ENCODE measurements around the gene OR10V1. TPM values are rescaled to one million over a fixed set of nuclear protein-coding genes. Genes with fewer than 3 reads are reported as not detected.

The OR10V1 gene
- total RNA-seq, 6 experiments from 2014 or later, result not detected

GRCh38 chr11:59753650-59754493 lies 40.2 kb upstream of the OR10V1 start:
- H3K4me3 Mint-ChIP-seq, result peak overlapping the region; percentile 96
- peak; percentile 69 for DNase-seq
- no peaks in the 10 kb centered on the region for H3K27me3 Mint-ChIP-seq (ENCODE audit: insufficient read depth)
- H3K9me3 Mint-ChIP-seq, result no peaks in the 10 kb centered on the region
- H3K4me1 Mint-ChIP-seq (ENCODE audit: low read depth), result peaks cover 30% of the 10 kb centered on the region
- peaks cover 19% of the 10 kb centered on the region for H3K36me3 Mint-ChIP-seq (ENCODE audit: low read depth)
- peak overlapping the region; percentile 73 for H3K27ac Mint-ChIP-seq
- TF ChIP-seq CTCF (IDR thresholded peaks at IDR 0.05), result peak; percentile 98

GRCh38 chr11:59746111-59746510 lies 32.5 kb upstream of the OR10V1 start:
- no peak for TF ChIP-seq CTCF (IDR thresholded peaks at IDR 0.05)
- Mint-ChIP-seq H3K9me3 (no peaks in the 10 kb centered on the region), H3K4me3 (no peak overlapping the region), H3K27me3 (ENCODE audit: insufficient read depth) (no peaks in the 10 kb centered on the region; the same call in none of the 2 replicates), H3K27ac (no peak overlapping the region), H3K36me3 (ENCODE audit: low read depth) (no peaks in the 10 kb centered on the region), H3K4me1 (ENCODE audit: low read depth) (no peaks in the 10 kb centered on the region)
- DNase-seq, result no peak

- Mint-ChIP-seq H3K4me3 (no peak overlapping the region), H3K27me3 (ENCODE audit: insufficient read depth) (no peaks in the 10 kb centered on the region; the same call in 1 of the 2 replicates), H3K27ac (no peak overlapping the region), H3K9me3 (no peaks in the 10 kb centered on the region), H3K36me3 (ENCODE audit: low read depth) (no peaks in the 10 kb centered on the region), H3K4me1 (ENCODE audit: low read depth) (peaks cover 17% of the 10 kb centered on the region)
- TF ChIP-seq CTCF (IDR thresholded peaks at IDR 0.05), result no peak
- no peak for DNase-seq
Observed at GRCh38 chr11:59730896-59731565, 17.4 kb upstream of the OR10V1 start.

- no peak for DNase-seq
- H3K36me3 Mint-ChIP-seq (ENCODE audit: low read depth), result no peaks in the 10 kb centered on the region
- H3K9me3 Mint-ChIP-seq, result no peaks in the 10 kb centered on the region
- no peak overlapping the region for H3K27ac Mint-ChIP-seq
- TF ChIP-seq CTCF (IDR thresholded peaks at IDR 0.05), result no peak
- peaks cover 17% of the 10 kb centered on the region for H3K4me1 Mint-ChIP-seq (ENCODE audit: low read depth)
- no peaks in the 10 kb centered on the region for H3K27me3 Mint-ChIP-seq (ENCODE audit: insufficient read depth)
- no peak overlapping the region for H3K4me3 Mint-ChIP-seq
Observed at GRCh38 chr11:59729834-59730233, 16.2 kb upstream of the OR10V1 start.

GRCh38 chr11:59728913-59729312 lies 15.3 kb upstream of the OR10V1 start:
- no peak for TF ChIP-seq CTCF (IDR thresholded peaks at IDR 0.05)
- no peak for DNase-seq
- H3K4me3 Mint-ChIP-seq, result no peak overlapping the region
- peaks cover 22% of the 10 kb centered on the region for H3K4me1 Mint-ChIP-seq (ENCODE audit: low read depth)
- no peaks in the 10 kb centered on the region for H3K27me3 Mint-ChIP-seq (ENCODE audit: insufficient read depth)
- H3K9me3 Mint-ChIP-seq, result no peaks in the 10 kb centered on the region
- no peak overlapping the region for H3K27ac Mint-ChIP-seq
- H3K36me3 Mint-ChIP-seq (ENCODE audit: low read depth), result no peaks in the 10 kb centered on the region
